ENCODE data around the gene MIPEP.
A peak's percentile ranks its signal among the peaks of the same experiment; 100 is the strongest.
"Not testable (repeated sequence)": the region's sequence is repeated elsewhere in the genome, so short reads cannot be mapped to it uniquely, and the experiment has no call there.

MIPEP gene

DNA sequence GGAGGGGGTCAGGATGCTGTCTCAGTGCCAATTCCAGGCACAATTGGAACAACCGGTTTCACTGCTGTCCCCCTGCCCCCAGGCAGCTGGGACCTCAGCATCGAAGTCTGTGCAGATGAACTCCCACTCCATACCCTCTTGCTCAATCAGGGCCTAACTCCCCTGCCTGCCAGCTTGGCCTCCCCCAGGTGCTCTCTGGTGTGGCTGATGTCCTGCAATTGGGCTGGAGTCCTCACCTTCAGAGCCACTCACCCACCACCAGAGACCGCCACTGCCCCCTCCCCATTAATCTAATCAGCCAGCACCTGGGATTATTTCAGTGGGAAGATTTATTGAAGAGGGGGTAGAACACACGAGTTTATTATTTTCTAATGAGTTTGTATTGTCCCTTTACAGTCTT lies 118.8 kb downstream of the MIPEP start:
- no peak for DNase-seq

DNA sequence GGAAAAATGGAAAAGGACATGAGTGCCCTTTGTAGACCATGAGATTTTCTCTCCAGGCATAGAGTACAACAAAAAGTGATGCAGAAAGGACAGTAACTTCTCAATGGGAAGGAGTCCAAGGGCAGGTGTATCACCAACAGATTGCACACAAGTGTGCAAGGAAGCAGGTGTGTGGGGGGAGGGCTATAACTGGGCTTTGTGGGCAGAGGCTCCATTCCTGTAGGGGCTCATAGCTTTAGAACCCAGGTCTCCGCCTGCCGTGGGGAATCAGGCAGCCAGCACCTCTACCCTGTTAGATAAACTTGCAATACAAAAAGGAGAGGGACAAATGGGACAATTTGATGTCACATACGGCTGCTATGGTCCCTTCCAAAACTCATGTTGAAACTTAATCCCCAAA lies 119.8 kb downstream of the MIPEP start:
- no peak for DNase-seq

DNA sequence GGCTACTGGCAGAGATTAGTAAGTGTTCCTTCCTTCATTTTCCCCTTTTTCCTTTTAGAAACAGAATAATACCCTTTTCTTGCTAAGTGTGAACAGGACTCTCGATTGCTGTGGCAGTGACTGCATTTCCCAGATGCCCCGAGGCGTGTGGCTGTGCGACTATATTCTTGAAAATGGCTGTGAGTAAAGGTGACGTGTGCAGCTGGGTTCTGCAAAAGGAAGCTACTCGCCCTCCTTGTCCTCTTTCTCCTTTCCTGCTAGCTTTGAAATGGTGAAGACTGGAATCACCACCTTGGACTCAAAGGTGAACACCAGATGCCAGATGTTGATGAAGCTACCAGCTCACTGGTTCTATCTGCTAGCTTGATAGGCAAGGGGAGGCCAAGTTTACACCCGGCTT lies 121.4 kb downstream of the MIPEP start:
- no peak for DNase-seq

DNA sequence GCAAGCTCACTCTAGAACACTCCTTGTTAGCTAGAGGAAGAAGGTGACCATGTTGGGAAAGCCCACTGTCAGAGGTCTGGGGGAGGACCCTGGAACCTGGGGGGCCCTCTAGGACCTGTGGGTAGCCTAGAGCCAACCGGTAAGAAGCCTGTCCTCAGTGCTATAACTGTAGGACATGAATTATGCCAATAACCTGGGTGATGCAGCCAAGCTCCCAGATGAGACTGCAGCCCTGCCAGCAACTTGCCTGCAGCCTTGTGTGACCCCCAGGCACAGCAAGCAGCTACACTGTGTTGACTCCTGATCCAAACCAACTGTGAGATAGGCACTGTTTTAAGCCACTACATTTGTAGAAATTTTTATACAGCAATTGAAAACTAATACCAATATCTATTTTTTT lies 122.3 kb downstream of the MIPEP start:
- no peak for DNase-seq

DNA sequence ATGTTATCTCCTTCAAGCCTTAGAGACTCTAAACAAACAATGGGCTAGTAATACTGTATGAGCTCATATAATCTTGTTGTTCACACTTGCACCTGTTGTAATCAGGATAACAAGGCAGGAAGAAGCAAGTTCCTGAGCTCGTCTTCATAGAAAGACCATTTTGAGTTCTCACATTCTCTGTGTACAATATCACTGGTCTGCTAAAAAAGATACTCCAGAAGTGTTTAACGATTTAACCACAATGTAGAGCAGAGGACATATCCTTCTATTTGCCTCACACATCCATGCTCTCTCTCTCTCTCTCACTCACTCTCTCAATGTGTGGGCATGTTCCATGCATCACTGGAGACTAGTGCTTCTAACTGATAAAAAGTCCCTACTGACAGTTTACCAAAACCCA lies 122.9 kb downstream of the MIPEP start:
- no peak for DNase-seq

DNA sequence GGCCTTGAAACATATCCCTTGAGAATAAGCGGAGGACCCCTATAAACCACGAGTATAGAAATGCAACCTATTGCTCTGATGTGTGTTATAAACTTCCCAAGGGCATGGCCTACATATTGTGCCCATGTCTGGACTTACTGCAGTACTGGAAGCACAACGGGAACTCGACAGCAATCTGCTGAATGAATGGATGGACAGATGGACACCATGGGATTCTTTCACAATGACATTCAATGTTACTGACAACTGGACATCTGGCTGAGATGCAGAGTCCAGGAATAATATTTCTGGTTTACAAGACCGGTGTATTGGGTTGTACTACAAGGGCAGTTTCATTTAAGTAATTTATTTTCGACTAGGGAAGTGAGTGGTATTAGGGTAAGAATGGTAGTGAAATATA lies 123.7 kb downstream of the MIPEP start:
- DNase-seq = no peak

DNA sequence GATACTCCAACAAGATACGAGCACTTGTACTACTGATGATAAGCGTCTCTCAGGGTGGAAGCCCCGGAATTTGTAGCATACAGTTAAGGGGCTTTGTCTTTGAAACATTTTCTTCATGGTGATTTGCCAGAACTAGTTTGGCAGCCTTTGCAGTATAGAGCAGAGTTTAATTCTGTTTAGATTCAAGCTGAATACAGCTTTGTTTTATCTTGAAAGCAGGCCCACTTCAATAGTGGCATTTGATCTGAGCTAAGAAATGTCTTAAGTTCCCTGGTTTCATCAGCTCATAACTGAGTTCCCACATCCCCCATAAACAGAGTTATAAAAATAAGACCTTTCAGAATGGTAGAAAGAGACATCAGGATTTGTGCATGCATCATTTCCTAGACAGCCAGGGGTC lies 125.9 kb downstream of the MIPEP start:
- DNase-seq = no peak

DNA sequence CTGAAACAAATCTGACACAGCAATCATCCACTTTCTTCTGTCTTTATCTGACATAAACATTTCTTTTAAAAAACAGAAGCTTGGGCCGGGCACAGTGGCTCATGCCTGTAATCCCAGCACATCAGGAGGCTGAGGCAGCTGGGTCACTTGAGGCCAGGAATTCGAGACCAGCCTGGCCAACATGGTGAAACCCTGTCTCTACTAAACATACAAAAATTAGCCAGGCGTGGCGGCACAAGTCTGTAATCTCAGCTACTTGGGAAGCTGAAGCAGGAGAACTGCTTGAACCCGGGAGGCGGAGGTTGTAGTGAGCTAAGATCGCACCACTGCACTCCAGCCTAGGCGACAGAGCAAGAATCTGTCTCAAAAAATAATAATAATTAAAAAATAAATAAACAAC lies 127.4 kb downstream of the MIPEP start:
- not testable (repeated sequence) for DNase-seq

DNA sequence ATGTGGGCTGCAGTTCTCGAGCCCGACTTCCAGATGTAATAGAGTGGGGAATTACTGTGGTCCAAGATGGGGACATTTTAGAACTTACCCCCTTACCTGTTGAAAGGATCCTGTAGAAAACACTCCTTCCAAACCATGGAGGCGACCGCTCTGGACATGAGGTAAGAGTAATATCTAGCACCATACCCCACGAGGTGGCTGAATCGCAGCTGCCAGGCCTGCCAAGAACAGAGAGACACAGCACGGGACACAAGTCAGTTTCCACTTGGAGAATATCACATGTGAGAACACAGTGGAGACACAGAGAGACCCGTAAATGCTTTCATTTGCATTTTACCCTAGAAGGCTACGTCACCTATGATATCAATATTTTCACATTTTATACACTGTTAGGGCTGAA lies 129.2 kb downstream of the MIPEP start:
- no peak for DNase-seq

DNA sequence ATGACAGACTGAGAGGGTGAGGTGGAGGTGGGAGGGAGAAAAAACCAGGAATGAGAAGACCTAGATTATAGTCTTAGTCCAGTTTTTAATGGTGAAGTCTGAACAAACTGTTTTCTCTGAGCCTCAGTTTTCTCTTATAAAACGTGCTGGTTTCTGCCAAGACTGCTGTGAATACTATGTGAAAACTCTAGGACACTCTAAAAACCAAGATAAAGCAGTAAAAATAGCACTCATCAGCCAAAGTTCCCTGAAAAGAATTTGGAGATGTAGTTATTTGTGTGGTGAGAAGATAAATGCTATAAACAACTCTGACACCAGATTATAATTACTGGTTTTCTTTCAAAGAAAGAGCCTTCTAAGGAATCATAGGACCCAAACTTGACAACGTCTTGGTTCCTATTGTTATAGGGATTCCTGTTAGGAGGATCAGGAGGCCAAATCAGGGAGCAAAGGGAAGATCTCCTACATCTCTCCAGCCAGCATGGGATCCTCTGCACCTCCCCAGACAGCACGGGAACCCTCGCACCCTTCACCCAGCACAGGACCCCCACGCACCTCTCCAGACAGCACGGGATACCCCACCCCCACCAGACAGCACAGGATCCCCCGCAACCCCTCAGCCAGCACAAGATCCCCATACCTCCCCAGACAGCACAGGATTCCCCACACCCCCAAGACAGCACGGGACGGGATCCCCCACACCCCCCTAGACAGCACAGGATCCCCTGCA lies 130.2 kb downstream of the MIPEP start:
- DNase-seq = no peak

DNA sequence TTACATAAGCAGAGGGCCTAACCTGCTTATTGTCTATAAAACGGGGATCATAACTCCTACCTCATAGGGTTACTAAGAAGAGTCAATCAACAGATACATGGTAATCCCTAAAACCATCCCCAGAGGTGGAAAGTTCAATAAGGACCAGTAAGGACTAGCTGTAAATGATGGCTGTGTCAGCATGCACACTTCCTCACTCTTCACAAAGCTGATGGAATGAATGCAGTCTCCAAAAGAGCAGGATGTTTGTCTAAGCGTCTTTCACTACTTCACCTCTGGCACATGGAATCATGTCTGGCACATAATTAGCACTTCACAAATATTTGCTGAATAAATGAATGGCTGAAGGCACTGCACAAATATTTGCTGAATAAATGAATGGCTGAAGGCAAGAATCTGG lies 134.2 kb downstream of the MIPEP start:
- no peak for DNase-seq

DNA sequence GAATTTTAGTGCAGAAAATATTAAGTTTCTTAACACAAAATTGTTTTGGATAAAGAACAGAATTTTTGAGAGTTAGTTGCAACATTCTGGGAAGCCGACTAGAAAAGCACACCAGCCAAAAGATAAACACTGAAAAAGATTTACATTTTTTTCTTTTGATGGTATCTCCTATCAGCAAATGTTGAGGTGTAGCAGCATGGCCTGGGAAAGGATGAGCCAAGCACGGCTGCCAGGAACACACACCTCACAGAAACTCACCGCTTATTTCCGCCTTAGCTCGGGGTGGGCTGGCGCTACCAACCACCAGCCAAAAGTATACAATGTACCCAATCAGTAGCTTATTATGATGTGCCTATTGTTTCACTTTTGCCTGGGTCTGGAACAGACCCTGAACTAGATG lies 134.7 kb downstream of the MIPEP start:
- DNase-seq = no peak

DNA sequence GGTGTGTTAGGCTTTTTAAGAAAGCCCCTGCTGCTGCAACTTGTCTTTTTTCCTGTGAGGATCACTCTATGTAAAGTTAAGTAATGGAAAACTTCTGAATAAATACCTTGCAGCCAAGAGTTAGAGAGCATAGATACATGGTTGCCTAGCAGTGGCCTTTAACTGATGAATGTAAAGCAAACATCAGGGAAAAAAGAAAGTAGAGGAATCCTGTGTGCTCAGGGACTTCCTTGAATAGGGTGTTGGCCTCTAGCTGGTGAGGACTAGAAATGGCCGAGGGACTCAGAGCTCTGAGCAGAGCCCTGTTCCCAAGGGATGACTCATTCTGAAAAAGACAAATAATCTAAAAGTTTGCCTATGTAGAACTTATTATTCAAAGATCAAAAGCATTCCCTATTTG lies 135.7 kb downstream of the MIPEP start:
- peak; percentile 48 for DNase-seq

DNA sequence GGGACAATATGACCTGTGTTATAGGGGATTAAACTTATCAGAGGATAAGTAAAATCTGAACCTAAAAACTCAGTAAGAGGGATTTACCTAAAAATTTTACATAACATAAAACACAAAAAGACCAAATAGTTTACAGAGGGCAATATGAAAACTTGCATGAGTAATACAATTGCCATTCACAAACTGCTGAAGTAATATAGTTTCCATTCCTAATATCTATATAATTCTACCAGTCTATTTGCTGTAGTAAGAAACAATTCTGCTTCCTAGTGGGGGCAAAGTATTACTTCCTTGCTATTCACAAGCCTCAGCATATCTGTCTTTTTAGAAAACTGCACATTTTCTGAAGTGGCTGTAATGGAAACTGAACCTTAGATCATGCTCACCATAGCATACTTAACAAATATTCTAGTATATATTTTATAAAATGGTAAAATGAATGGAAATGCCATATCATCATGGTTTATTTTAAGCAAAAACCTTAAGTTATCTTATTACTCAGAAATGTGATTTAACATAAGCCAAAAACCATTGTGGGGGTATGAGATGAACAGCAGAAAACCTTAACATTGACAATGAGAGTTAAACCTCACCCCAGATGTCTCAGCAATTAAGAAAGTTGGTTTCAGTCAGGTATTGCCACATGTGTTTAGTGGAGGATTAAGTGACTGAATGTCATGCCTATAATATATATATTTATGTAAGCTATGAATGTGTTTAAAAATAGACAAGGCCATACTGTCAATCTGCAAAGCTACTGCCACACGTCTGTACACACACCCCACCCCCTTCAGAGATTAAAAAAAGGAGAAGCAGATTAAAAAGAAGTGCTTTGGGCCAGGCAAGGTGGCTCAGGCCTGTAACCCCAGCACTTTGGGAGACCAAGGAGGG lies 136.8 kb downstream of the MIPEP start:
- peak; percentile 24 for DNase-seq

DNA sequence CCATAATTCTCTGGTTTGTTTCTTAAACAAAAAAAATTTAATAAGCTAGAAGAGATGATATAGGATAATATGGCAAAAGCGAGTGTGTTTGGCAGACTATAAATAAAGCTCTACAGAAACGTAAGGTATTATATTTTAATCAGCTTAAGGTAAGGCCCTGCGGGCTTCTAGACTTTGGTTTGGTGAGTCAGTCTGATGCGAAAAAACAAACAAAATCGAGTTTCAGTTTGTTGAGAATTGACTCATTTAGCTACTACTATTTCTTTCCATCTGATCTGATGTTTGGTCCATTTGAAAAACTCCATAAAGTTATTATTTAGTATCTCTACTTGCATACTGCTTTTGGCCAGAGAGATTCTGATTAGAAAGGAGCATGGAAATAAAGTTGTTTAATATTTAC lies 138.0 kb downstream of the MIPEP start:
- DNase-seq = peak; percentile 6

DNA sequence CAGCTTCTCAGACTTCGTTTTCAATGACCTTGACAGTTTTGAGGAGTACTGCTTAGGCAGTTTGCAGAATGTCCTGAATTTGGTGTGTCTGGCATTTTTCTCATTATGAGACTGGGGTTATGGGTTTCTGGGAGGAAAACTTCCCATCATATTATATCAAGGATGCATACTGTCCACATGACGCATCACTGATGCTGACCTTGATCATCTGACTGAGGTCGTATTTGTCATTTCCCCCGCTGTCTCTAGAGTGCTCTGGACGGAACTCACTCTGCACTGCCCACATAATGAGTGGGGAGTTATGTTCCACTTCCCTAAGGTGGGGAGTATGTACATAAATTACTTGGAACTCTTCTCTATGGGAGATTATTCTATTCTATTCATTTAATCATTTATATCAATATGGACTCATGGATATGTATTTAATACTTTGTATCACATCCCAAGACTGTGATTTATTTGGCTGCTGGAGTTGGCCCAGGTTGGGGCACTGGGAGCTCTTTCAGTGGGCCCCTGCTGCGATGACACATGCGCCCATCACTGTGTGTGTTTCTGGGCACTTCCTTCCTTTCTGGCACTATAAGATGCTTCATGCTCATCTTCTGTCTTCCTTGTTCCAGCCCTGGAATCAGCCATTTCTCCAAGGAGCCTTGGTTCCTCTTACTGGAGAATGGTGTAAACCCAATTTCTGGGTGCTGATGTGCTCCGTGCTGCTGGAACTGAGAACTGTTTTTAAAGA lies 138.6 kb downstream of the MIPEP start:
- DNase-seq = peak; percentile 51

DNA sequence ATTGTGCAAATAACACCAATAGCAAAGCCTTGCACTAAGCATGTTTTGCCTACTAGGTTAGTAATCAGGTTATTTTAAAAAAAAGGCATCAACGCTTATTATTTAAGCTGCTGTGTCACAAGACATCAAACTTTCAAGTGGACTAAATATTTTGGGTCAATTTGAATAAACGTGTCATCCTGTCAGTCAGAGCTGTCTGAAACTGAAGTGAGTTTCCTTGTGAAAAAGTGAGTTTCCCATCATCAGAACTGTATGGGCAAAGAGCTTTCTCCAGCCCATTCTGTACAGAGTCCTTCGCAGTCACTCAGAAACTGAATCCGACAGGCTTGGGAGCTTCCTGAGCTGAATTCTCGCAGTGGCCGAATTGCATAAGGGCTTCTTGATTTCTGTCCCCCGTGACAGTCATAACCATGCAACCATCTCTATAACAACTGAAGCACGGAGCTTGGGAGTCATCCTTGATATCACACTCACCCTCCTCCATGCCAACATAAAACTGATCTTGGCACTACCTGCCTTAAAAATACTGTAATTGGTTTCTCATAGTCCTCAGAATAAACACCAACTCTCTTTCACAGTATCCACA lies 139.8 kb downstream of the MIPEP start:
- DNase-seq = no peak

DNA sequence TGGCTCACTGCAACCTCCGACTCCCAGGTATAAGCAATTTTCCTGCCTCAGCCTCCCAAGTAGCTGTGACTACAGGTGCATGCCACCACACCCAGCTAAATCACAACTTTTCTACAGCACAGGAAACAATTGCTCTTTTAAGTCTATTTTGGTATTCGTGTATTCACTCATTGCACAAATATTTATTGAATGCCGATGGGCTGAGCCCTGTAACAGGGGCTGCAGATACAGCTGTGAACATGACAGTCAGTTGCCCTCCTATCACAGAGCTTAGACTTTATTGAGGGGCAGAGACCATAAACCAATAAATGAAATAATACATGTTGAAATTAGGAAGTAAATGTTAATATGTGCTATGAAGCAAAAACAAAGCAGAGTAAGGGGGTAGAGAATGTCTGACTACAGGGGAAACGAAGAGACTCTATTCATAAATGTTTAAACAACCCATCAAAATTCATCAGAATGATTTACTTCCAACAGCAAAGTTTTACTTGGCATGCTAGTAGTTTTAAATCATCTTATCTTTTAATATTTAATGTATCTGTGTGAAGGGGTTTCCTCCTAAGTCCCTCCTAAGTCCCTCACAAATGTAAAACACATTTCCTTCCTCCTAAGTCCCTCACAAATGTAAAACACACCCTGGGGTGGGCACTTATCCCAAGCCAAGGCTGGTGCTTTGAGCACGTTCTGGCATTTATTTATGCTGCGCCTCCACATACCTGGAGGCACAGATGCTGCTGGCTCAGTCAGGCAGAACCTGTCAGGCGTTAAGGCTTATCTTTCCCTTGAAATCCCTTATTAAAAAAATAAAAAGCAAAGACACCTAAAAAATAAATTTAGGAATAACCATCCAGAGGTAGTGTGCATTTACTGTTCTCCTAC lies 140.8 kb downstream of the MIPEP start:
- peak; percentile 51 for DNase-seq

DNA sequence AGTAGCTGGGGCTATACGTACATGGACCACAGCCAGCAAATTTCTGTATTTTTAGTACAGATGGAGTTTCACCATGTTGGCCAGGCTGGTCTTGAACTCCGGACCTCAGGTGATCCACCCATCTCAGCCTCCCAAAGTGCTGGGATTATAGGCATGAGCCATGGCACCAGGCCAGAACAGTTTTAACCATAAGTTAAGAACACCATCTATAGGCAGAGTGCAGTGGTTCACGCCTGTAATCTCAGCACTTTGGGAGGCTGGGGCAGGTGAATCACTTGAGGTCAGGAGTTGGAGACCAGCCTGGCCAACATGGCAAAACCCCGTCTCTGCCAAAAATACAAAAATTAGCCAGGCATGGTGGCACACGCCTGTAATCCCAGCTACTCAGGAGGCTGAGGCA lies 143.1 kb downstream of the MIPEP start:
- DNase-seq = not testable (repeated sequence)

DNA sequence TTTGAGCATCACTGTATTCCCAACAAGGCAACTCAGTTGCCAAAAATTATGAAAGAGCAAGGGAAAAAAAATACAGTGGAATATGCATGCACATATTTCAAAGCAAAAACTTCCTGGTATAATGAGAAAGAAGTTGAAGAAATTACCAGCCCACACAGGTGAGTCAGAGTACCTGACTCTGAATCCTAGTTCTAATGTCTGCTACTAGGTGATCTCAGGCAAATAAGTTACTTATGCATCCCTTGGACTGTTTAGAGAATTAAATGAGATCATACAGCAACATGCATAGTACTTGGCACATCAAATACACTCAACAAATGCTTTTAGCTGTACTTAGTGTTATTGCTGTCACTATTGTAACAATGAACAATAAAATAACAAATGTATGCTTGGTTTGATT lies 144.9 kb downstream of the MIPEP start:
- DNase-seq = no peak

DNA sequence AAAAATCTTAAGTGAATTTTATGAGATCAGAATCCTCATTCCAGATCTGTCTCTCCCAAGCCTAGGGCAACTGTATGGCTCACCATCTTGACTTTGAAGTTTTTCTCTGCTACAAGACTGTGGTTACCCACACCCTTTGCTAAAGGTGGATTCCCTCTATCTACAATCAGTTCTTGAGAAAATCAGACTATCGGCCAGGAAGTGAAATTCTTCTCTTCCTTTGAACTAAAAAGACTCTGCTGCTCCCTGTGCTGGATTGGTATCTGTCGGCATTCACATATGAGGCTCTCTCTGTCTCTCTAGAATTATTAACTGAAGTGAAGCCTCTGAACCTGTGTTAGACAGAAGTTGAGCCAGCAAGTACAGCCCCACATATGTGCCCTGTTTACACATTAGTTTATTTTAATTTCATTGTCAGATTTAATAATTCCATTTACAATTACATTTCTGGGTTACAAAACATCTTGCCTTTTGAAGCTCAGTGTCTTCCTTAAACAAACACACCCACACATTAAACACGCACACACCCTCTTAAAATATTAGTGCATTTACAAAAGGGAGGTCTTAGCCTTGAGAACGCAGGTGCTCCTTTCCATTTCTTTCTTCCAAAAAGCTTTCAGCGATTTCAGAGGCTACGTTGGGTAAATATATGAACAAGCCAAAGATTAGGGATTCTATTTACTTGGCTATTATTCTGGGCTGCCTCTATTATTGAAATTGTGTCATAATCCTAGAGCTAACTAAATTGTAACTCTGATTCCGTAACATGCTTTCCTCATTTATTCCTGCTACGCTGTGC lies 145.7 kb downstream of the MIPEP start:
- DNase-seq = no peak
